GM13977 (cell line): Measurements from ENCODE around the gene PAN2.

Source experiments
- DNase-seq: peaks from one replicate; pipeline ENCODE4 v3.0.0; 2012; ENCODE audit warnings: low spot score
- CTCF ChIP-seq: IDR thresholded peaks from 2 replicates; pipeline ENCODE4 v1.5.1; 2012; ENCODE audit warnings: mild to moderate bottlenecking, control low read depth; ENCODE audit not compliant: insufficient read depth; ENCODE audit errors: extremely low read depth, missing control alignments
- in situ Hi-C: fragments of 300-500 bp; cut with MboI; formaldehyde crosslinking; loops from one replicate; pipeline ENCODE4 v1.12.0; 2022; ENCODE audit warnings: low sequenced_read_pairs, low pct_unique_long_range_greater_than_20kb, mixed read lengths, inconsistent platforms; ENCODE audit not compliant: unreplicated experiment

PAN2 gene

DNA sequence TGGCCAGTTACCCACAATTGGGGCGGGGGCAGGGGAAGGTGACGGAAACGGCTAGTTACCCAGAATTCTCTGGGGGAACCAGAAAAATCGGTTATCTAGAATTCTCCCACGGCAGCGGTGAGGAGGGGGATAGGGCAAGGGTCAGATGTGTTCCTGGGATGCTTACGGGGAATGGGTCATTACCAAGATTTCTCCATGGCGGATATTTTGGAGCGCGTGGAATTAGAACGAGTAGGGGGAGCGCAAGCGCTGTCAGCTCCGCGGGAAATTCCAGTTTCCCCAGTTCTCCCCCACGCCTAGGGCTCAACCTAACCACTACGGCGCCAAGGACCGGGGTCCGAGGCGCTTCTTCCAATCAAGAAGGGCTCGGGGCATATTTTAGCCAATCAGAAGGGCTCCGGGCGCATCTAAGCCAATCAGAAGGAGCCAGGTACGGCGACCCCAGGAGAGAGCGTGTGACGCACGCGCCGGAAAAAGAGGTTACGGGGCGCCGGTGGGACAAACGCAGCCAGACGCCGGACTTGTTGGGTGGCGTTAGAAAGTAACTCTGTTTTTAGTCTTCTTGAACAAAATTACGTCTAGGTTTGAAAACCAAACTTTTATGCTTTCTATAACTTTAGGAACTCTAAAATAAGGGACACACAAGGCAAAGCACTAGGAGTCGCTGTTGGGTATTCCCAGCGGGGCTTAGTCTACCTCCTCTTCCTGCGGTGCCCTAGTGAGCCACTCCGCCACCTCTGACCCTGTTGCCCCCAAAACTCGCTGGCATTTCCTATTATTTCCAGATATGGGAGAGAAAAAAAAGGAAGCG, at the start of gene PAN2:
TSS of gene PAN2 (minus strand) at position 322 of the 811 bp plus-strand sequence. CDS start 906 bp downstream, outside the sequence.
- TF ChIP-seq CTCF, result peak; percentile 50
- in situ Hi-C loops, result no loop called here
- DNase-seq, result peak; percentile 96

DNA sequence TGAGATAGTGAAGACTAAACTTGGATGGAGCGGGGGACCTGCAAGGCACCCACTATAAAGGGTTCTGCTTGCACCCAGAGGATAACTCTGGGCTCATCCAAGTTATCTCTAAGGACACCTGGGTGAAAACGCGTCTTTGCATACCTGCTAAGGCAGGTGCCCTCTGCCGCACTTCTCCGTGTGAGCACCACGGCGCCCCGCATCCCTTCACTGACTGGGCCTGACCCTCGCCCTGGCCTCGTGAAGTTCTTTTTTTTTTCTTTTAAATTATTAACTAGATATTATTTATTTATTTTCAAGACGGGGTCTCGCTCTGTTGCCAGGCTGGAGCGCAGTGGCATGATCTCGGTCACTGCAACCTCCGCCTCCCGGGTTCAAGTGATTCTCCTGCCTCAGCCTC, 48.8 kb upstream of the PAN2 start:
- no peak for DNase-seq
- no peak for TF ChIP-seq CTCF

DNA sequence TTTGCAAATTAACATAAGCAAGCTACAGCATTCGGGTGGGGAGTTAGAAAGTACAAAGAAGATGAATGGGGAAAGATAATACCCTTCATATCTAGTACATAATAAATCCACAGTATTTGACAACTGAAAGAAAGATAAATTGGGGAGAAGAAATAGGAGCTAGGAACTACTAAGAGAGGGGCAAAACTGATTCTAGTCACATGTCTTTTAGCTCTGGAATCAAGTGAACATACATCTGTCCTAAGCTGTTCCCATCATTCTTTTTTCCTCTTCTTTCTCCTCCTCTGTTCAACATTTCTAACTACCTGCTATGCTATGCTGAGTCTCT, 44.2 kb upstream of the PAN2 start:
- DNase-seq, result no peak
- in situ Hi-C loops, result no loop called here
- TF ChIP-seq CTCF, result no peak

More for the DNA sequence above, 48.8 kb upstream of the PAN2 start:
- in situ Hi-C loops, result no loop called here

- in situ Hi-C loops, result no loop called here
Observed at GRCh38 chr12:56377310-56377988, 43.6 kb upstream of the PAN2 start.

DNA sequence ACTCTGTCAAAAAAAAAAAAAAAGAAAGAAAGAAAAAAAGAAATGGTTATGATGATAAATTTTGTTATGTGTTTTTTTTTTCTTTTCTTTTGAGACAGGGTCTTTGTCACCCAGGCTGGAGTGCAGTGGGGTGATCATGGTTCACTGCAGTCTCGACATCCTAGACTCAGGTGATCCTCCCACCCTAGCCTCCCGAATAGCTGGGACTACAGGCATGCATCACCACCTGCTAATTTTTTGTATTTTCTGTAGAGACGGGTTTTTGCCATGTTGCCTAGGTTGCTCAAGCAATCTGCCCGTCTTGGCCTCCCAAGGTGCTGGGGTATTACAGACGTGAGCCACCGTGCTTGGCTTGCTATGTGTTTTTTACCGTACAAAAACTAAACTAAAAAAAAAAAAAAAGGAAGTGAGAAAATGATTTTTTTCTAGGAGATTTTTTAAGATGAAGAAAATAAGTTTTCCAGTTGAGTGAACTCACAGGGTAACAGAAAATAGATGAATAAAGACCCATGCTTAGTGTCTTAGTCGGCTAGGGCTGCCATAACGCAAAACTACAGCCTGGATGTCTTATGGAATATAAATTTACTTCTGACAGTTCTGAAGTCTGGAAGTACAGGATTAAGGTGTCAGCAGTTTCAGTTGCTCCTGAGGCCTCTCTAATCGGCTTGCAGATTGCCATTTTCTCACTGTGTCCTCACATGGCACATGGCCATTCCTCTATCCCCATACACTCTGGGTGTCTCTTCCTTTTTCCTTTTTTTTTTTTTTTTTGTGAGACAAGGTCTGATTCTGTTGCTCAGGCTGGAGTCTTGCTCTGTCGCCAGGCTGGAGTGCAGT, 42.0 kb upstream of the PAN2 start:
- in situ Hi-C loops, result no loop called here
- DNase-seq, result no peak
- no peak for TF ChIP-seq CTCF

More at GRCh38 chr12:56377310-56377988, 43.6 kb upstream of the PAN2 start:
- no peak for DNase-seq
- peak; percentile 8 for TF ChIP-seq CTCF
